GM18517 (cell line): ENCODE measurements around the gene TEKT2.

Experiments used
- ATAC-seq: cut with Tn5 transposase; IDR thresholded peaks from one replicate; pipeline ENCODE4 v1.9.1; 2021; ENCODE audit warnings: mild to moderate bottlenecking, moderate library complexity; ENCODE audit not compliant: unreplicated experiment

Gene TEKT2

DNA sequence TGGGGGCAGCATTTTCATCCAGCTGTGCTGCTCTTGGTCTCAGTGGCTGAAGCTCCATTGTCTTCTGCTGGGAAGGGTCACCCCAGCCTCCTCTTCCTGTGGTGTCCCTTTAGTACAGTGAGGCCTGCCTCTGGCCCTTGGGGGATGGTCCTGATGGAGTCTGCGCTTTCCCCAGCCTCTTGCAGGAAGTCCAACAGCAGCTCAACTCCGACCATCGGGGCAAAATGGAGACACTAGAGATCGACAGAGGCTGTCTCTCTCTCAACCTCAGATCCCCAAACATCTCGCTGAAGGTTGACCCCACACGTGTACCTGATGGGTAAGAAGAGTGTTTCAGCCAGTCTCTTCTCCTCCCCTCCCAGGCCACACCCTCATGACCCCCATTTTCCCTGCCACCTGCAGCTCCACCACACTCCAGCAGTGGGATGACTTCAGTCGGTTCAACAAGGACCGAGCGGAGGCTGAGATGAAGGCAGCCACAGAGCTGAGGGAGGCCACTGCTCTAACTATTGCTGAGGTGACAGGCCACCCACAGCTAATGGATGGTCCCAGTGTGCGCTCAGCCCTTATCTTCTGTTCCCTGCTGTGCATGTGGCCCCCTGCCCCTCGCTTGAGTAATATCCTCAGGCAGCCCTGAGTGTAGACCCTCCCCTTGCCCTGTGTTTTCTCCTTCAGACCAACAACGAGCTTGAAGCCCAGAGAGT is 2.8 kb downstream of the TEKT2 start:
- ATAC-seq = no peak

DNA sequence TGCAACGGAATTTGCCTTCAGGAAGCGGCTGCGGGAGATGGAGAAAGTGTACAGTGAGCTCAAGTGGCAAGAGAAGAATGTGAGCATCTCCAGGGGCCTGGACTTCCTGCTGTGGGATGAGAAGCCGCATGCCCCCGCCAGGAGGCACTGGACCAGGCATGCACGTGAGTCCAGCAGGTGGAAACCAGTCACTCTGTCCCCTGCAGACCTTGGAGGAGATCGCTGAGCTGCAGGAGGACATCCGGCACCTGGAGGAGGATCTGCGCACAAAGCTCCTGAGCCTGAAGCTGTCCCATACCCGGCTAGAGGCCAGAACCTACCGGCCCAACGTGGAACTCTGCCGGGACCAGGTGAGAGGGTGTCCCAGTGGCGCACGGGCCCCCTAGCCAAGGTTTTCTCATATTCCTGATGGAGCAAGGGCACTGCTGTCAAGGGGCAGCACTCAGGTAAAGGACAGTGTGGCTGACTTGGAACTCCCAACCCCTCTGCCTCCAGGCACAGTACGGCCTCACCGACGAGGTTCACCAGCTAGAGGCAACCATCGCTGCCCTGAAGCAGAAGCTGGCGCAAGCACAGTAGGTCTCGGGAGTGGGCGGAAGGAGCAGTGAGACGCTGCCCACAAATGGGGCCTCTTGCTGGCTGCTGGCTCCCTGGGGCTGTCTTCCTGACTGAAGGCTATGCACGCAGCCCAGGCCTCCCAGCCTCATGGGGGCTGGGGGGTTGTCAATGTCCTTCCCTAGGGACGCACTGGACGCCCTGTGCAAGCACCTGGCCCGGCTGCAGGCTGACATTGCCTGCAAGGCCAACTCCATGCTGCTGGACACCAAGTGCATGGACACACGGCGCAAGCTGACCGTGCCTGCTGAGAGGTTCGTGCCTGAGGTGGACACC is 3.6 kb downstream of the TEKT2 start:
- ATAC-seq = no peak

DNA sequence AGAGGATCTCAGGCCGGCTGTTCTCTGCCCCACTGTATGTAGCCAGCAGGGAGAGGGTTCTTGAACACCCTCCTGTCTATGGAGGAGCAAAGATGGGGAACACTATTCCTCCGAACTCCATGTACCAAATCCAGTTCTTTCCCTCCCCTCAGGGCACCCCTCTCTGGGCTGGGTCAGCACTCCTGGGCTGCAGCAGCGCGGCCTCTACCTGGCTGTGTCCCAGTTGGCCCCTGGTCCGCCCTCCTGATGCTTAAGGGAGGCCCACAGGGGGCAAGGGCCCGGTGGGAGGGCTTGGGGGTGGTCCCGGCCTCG is 4.3 kb downstream of the TEKT2 start:
- no peak for ATAC-seq

DNA sequence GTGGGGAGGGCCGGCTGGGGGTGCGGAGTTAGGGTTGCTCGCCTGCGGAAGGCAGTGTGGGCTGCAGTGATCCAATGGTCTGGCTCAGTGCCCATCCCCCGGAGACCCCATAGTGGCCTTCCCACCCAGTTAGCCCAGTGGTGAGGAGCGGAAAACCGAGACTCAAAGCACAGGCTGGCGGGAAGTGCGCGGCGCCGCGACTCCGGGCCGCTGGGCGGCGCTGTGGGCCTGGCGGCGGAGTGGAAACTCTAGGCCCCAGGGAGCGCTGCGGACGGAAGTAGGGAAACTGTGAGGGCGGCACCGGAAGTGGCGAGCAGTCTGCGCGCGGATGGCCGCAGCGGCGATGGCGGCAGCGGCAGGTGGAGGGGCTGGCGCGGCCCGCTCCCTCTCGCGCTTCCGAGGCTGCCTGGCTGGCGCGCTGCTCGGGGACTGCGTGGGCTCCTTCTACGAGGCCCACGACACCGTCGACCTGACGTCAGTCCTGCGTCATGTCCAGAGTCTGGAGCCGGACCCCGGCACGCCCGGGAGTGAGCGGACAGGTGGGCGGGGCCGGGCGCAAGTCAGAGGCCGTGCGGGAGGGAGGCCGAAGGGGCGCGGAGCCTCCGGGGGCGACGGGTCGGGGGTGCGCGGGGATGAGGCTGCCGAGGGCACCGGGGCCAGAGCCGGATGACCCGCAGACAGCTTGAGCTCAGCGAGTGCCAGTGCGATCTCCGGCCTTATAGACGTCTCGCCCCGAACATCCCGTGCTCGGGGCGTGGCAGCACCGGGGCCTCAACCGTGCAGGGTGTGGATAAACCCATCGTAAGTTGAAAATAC is 4.9 kb downstream of the TEKT2 start, which contains the start of gene ADPRS:
TSS of gene ADPRS (plus strand) at position 316 of the 816 bp plus-strand sequence. CDS start at position 329, 13 bp downstream.
- ATAC-seq = peak; percentile 81

DNA sequence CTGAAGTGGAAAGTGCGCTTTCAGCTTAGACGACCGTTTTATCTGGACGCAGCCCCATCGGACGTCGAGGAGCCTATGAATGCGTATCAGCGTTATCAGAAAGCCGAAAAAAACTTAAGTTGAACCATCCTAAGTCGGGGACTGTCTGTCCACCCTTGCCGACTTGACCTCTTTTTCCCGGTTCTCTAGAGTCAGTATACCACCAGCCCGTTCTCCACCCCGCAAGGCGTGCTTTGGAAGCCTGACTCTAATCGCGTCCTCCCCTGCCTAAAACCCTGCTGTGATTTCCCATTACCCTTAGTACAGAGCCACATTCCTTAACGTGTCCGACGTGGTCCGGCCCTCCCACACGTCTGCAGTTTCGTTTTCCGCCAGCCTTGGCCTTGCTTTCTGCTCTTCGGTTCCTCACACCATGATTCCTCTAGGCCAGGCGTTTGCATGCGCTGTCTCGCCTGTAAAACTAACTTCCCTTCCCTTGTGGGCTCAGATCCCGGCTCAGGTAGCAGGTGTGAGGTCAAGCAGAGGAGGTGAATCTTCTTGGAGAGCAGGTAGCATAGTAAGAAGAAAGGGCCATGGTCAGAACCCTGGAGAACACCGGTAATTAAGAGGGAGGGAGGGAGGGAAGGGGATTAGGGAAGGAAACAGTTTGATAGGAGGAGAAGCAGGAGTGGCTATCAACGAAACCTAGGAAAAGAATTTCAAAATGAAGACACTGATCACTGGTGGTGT is 5.7 kb downstream of the TEKT2 start:
- no peak for ATAC-seq

DNA sequence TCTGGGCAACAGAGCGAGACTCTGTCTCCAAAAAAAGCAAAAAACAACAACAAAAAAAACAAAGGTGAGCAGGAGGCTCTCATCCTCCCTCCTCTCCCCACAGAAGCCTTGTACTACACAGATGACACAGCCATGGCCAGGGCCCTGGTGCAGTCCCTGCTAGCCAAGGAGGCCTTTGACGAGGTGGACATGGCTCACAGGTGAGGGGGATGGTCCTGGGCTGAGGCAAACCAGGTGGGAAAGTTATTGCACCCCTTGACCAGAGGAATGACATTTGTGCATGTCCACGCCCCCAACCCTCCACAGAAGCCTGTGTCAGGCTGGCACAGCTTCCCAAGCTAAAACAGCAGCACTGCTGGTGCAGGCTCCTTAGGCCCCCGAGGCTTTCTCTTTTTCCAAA is 7.2 kb downstream of the TEKT2 start:
- no peak for ATAC-seq

DNA sequence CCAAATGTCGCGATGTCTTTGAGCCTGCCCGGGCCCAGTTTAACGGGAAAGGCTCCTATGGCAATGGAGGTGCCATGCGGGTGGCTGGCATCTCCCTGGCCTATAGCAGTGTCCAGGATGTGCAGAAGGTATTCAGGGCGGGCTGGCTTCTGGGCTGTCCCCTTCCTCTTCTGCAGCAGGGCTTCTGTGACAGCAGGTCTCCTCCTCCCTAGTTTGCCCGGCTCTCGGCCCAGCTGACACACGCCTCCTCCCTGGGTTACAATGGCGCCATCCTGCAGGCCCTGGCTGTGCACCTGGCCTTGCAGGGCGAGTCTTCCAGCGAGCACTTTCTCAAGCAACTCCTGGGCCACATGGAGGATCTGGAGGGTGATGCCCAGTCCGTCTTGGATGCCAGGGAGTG is 7.8 kb downstream of the TEKT2 start:
- ATAC-seq = no peak

DNA sequence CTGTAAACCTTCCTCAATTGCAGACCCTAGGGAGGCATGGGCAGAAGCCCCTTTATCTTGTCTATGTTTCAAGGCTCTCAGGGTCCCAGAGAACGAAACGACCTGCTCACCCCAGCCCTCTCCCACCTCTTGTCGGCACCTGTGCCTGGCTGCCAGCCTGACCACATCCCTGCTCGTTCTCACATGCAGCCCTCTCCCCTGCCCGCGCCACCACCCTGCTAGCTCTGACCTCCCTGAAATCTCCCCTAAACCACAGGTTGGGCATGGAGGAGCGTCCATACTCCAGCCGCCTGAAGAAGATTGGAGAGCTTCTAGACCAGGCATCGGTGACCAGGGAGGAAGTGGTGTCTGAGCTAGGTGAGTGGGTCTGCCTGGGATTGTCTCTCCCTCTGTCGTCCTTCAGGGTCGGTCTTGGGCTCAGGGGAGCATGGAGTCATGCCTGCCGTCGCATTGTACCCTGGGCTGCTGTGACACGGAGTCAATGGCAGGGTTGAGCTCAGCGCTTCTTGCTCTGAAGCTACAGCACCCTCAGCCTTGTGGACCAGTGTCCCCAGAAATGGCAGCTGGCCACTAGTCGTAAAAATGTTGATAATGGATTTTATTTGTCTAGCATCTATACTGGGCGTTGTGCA is 8.4 kb downstream of the TEKT2 start:
- no peak for ATAC-seq

DNA sequence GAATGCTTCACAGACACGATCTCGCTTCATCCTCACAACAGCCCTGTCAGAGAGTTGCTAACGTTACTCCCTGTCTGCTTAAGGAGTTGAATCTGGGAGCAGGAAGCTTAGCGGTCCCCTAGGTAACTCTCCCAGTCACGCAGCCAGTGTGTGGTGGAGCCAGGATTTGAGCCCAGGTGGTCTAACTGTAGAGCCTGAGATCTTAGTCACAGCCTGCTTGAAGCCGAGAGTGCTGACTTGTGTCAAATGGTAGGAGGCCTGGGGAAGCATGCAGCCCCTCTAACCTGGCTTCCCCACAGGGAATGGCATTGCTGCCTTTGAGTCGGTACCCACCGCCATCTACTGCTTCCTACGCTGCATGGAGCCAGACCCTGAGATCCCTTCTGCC is 8.9 kb downstream of the TEKT2 start:
- ATAC-seq = no peak

DNA sequence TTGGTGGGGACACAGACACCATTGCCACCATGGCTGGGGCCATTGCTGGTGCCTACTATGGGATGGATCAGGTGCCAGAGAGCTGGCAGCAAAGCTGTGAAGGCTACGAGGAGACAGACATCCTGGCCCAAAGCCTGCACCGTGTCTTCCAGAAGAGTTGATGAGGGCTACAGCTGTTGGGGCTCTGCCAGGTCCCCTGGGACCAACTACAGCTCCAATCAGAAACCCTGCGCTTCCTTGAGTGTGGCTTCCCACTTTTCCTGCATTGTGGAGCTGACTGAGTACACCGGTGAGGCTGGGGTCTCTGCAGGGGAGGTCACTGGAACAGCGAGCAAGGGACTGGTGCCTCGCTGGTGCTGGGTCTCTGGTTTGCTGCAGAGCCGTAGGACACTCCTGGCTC is 9.3 kb downstream of the TEKT2 start:
- no peak for ATAC-seq

DNA sequence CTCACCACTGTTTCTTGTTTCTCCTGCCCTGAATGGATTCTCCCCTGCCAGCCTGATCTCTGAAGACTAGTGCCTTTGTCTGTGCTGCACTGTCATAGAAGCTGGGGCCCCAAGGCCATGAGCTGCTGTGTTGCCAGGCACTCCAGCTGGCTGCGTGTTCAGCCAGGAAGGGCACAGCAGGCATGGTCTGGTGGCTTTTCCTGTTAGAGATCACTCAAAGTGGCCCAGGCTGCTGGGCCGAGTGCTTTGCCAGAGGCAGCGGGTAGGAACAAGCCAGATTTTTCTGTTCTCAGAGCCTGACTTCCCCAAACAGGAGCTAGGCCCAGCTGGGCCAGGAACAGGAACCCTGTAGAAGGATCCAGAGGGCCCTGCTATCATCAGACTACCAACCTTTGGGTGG is 10.0 kb downstream of the TEKT2 start:
- no peak for ATAC-seq

DNA sequence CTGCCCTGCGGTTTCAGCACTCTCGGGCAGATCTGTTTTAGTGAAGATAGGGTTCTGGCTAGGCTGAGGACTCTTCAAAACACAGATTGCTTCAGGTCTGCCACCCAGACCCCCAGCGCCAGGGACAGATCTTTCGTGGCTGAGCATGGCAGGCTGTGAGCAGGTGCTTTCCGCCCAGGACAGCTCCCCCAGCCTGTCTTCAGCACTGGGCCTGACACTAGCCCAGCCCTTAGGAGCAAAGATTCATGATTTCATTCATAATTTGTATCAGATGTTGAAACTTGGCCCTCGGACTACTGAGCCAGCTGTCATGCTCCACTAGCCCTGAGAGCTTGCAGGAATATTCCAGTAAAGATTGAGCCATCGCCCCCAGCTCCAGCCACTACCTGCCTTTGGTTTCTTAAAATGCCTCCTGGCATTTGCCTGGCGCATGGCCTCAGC is 10.7 kb downstream of the TEKT2 start:
- ATAC-seq = no peak

DNA sequence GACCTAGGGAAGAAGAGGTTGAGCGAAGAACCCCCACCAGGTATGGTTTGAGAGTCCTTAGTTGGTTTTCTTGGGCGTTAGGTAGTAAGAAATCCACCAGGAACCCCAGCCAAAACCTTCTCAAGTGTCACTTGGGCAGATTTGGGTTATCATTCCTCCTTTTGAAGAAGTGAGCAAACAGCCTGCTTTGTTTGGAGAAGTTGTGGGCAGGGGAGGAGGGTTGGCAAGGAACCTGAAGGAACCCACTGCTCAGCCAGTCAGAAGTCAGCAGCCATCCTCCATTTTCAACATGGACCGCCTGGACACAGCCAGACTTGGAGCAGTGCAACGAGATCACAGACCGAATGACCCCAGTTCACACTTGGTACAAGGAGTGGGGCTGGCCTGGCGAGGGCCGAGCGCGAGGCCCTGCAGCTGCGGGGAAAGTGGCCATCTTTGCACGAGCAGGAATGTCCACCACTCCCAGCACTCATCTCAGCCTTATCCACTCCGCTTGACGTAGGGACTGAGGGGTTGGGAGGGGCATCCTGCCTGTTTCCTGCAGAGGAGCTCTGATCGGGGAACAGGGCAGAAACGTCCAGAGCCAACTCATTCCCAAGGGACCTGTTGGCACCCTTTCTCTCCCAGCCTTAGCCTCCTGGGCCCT is 12.0 kb downstream of the TEKT2 start:
- ATAC-seq = no peak

DNA sequence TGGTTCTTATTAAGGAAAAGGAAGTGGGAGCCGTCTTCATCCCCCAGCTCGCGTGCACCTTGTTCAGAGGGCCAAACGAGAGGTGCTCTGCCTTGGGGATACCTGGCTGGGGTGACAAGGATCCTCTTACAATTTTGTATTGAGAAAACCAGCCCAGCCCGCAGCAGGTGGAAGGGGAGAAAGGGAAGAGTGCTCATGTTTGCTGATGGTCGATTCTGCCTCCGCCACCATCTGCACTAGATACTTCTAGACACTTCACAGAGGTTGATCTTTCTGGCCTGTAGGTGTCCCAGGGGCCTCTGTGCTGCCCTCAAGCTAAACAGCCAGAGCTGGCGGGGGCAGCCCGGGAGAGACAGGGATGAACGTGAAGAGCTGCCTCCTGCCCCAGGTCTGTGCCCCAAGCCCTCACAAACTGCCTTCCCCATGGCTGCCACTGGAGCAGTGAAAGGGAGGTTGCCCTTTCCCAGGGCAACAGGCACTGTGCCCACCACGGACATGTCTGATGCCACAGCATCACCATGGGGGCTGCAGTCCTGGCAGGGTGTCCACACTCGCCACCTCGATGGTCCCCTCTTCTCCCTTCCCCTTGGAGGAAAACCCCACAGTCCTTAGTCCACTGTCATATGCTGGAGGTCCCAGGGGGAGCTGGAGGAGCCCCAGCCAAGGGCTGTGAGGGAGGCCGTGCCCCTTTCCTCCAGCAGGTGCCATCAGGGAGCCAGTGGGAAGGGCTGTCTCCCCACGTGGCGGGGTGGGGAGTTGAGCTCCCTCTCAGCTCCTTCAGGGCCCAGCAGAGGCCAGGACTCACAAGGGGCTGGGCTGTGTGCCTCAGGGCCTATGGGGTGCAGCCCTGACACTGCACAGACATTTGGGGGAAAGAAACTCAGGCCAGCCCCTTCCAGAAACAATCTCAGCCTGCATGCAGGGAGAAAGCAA is 12.9 kb downstream of the TEKT2 start:
- ATAC-seq = no peak

DNA sequence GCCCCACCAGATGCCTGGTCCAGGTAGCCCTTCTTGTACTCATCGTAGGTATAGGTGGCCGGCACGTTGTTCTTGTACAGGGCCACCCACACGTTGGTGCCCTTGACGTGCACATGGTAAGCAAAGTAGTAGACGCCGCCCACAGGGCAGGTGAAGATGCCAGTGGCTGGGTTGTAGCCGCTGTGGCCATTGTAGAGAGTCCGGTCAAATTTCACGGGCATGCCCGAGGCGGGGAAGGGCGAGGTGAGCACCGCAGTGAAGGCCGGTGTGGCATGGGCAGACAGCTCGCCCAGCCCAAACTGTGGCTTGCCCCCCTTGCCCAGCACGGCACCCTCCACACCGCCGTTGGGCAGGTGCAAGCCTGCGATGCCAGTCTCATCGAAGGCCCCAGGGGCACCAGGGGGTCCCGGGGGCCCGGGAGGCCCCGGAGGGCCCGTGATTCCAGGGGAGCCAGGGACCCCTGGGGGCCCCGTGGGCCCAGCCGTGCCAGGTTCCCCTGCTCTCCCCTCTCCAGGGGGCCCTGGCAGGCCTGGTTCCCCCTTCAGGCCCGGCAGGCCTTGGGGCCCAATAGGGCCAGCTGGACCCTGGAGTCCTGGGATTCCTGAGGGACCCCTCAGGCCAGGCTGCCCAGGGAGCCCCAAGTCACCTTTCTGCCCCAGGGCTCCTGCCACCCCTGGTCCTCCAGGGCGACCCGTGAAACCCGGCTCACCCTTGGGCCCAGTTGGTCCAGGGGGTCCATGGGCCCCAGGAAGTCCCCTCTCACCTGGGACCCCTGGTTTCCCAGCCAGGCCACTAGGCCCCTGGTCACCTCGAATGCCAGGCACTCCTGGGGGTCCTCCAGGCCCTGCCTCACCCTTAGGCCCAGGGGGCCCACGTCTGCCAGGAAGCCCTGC is 14.0 kb downstream of the TEKT2 start:
- no peak for ATAC-seq

DNA sequence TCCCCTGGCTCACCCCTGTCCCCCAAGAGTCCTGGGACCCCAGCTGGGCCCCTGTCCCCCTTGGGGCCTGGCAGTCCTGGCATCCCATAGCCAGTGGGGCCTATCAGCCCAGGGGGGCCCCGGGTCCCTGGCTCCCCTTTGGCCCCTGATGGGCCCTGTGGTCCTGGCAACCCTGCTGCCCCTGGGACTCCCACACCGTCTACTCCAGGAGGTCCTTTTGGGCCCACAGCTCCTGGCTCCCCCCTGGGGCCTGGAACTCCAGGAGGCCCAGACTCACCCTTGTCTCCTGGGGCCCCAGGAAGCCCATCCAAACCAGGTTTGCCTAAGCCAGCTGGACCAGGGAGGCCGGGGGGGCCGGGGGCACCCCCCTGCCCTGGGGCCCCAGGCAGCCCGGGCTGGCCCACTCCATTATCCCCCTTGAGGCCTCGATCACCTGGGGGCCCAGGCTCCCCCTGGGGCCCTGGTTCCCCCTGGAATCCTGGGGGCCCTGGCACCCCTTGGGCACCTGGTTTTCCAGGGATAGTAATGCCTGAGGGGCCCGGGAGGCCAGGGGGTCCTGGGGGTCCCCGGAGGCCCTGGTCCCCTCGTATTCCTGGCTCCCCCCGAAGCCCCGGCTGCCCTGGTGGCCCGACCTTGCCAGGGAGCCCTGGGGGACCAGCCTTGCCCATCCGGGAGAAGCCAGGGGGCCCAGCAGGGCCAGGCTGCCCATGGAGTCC is 14.9 kb downstream of the TEKT2 start:
- no peak for ATAC-seq

DNA sequence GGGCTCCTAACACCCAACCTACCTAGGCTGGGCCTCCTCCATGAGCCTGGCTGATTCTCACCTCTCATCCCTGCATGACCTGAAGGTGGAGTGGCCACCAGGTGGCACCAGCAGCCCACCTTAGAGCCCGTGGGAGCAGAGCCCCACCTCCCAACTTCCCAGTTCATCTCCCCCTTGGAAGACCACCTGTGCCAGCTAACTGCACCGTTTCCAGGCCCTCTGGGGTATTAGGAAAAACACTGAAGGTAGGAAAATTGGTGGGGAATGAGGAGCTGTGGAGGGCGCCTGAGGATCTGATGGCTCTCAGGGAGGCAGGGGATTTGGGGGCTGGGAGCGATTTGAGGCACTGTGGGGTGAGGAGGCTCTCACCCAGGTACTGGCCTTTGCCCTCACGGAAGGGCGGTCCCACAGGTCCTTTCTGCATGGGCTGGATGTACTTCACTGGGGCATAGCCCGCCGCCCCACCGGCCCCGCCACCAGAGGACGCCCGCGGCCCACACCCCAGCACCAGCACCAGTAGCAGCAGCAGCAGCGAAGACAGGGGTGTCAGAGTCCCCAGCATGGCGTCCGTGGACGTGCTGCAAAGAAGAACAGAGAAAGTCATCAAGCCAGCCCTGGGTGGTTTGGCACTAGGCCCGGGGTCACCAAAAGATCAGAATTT is 15.9 kb downstream of the TEKT2 start:
- ATAC-seq = no peak
